HL-60 (cell line): Measurements from ENCODE around the gene NEDD8.

Experiments
- DNase-seq, 2 experiments: peaks; one replicate each; pipeline ENCODE4 v3.0.0-alpha.2; 2010 to 2020; ENCODE audit warnings: low read depth in 1 of 2, low spot score in 1 of 2
- H3K27ac ChIP-seq: fragments of 250-450 bp; sonication (Bioruptor Pico); replicated peaks from 2 replicates; pipeline ENCODE4 v1.5.1; 2020; ENCODE audit warnings: mild to moderate bottlenecking, moderate library complexity
- H3K27me3 ChIP-seq: fragments of 250-450 bp; sonication (Bioruptor Pico); 2 replicates; pipeline ENCODE4 v1.5.1; 2021; ENCODE audit warnings: mild to moderate bottlenecking, moderate library complexity; ENCODE audit not compliant: insufficient read depth, poor library complexity, severe bottlenecking
- H3K4me3 ChIP-seq: replicated peaks from 2 replicates; pipeline ENCODE4 v1.5.1; 2011; ENCODE audit warnings: mild to moderate bottlenecking, control low read depth, low read length; ENCODE audit not compliant: insufficient read depth
- GABPA ChIP-seq: IDR thresholded peaks from 2 replicates; pipeline ENCODE4 v1.6.1; 2012; ENCODE audit warnings: low read depth
- POLR2AphosphoS5 ChIP-seq: IDR thresholded peaks from 2 replicates; pipeline ENCODE4 v1.6.1; 2012; ENCODE audit warnings: low read depth
- SPI1 ChIP-seq: IDR thresholded peaks from 2 replicates; pipeline ENCODE4 v1.6.1; 2012; ENCODE audit warnings: low read depth, mild to moderate bottlenecking, borderline replicate concordance
- TF ChIP-seq, protein P1 (sequence below): IDR thresholded peaks from 2 replicates; pipeline ENCODE4 v1.6.1; 2012; ENCODE audit warnings: low read depth; ENCODE audit not compliant: insufficient replicate concordance
- TF ChIP-seq, protein P2 (sequence below): IDR thresholded peaks from one replicate; pipeline ENCODE4 v1.5.1; 2011; ENCODE audit warnings: low read length, control low read depth, inconsistent platforms; ENCODE audit not compliant: insufficient read depth

NEDD8 gene

DNA sequence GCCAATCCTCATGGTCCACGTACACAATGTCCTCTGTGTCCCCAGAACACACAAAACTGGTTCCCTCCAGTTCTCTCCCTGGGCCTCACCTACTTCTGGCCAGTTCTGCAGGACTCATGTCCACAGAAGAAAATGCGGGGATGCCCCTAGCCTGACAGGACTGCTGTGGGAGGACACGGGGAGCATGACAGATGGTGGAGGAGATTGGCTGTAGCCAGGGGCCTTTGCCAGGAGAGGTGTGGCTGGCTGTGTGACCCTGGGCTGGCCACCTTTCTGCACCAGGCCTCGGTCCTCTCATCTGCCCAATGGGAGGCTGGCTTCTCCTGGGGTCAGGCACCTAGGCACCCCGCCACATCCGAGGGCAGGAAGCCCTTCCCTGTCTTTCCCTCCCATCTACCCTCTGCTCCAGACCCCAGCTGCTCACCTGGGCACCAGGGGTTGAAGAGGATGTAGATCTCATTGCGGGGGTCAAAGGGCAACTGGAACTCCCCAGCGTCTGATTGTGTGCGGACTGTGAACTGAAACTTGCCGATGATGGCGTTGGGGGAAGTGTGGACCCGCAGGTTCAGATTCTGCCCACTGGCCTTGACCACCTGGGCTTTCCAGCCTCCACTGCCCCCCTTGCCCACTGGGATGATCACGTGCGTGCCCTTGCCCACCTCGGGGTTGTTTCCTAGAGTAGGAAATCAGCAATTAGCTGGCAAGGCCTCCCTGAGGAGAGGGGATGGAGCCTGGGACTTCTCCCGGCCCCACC lies 28.0 kb upstream of the NEDD8 start:
- TF ChIP-seq, protein P1, sequence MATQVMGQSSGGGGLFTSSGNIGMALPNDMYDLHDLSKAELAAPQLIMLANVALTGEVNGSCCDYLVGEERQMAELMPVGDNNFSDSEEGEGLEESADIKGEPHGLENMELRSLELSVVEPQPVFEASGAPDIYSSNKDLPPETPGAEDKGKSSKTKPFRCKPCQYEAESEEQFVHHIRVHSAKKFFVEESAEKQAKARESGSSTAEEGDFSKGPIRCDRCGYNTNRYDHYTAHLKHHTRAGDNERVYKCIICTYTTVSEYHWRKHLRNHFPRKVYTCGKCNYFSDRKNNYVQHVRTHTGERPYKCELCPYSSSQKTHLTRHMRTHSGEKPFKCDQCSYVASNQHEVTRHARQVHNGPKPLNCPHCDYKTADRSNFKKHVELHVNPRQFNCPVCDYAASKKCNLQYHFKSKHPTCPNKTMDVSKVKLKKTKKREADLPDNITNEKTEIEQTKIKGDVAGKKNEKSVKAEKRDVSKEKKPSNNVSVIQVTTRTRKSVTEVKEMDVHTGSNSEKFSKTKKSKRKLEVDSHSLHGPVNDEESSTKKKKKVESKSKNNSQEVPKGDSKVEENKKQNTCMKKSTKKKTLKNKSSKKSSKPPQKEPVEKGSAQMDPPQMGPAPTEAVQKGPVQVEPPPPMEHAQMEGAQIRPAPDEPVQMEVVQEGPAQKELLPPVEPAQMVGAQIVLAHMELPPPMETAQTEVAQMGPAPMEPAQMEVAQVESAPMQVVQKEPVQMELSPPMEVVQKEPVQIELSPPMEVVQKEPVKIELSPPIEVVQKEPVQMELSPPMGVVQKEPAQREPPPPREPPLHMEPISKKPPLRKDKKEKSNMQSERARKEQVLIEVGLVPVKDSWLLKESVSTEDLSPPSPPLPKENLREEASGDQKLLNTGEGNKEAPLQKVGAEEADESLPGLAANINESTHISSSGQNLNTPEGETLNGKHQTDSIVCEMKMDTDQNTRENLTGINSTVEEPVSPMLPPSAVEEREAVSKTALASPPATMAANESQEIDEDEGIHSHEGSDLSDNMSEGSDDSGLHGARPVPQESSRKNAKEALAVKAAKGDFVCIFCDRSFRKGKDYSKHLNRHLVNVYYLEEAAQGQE, result no peak
- TF ChIP-seq SPI1 (no peak), POLR2AphosphoS5 (no peak)
- TF ChIP-seq, protein P2, sequence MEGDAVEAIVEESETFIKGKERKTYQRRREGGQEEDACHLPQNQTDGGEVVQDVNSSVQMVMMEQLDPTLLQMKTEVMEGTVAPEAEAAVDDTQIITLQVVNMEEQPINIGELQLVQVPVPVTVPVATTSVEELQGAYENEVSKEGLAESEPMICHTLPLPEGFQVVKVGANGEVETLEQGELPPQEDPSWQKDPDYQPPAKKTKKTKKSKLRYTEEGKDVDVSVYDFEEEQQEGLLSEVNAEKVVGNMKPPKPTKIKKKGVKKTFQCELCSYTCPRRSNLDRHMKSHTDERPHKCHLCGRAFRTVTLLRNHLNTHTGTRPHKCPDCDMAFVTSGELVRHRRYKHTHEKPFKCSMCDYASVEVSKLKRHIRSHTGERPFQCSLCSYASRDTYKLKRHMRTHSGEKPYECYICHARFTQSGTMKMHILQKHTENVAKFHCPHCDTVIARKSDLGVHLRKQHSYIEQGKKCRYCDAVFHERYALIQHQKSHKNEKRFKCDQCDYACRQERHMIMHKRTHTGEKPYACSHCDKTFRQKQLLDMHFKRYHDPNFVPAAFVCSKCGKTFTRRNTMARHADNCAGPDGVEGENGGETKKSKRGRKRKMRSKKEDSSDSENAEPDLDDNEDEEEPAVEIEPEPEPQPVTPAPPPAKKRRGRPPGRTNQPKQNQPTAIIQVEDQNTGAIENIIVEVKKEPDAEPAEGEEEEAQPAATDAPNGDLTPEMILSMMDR, result no peak
- no peak for DNase-seq
- Histone ChIP-seq H3K4me3 (no peak overlapping the region), H3K27me3 (no peaks in the 10 kb centered on the region), H3K27ac (no peak overlapping the region)

DNA sequence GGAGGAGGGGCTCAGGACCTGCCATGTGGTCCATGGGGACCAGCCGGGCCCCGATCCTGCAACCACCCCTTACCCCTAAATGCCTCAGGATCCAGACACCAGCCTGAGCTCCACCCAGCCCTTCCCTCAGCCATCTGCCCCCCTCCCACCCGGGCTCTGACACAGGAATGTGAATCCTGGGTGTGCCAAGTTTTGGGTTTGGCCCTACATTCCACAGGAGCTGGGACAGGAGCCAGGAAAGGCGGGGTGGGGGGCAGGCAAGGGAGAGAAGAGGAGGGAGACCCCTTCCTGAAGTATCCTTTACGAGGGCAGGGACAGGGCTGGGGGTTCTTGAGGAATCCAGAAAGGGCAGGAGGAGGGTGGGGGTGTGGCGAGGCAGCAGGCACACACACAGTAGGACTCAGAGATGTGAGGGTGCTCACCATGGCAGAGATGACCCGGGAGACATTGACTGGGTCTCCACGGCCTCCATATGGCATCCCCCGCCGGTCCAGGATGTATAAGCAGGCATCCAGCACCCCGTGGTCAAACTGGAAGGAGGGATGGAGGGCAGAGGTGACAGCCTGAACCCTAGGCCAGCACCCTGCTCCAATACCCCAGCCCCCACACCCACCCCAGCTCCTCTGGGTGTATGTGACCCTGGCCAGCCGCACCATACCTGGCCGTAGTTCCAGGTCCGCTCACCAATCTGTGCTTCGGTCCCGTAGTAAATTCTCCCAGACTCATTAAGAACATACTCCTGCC lies 27.3 kb upstream of the NEDD8 start:
- TF ChIP-seq SPI1 (no peak), GABPA (no peak), POLR2AphosphoS5 (no peak)
- TF ChIP-seq, protein P1, result no peak
- TF ChIP-seq, protein P2, result no peak
- Histone ChIP-seq H3K27ac (no peak overlapping the region), H3K27me3 (no peaks in the 10 kb centered on the region), H3K4me3 (no peak overlapping the region)
- no peak for DNase-seq

DNA sequence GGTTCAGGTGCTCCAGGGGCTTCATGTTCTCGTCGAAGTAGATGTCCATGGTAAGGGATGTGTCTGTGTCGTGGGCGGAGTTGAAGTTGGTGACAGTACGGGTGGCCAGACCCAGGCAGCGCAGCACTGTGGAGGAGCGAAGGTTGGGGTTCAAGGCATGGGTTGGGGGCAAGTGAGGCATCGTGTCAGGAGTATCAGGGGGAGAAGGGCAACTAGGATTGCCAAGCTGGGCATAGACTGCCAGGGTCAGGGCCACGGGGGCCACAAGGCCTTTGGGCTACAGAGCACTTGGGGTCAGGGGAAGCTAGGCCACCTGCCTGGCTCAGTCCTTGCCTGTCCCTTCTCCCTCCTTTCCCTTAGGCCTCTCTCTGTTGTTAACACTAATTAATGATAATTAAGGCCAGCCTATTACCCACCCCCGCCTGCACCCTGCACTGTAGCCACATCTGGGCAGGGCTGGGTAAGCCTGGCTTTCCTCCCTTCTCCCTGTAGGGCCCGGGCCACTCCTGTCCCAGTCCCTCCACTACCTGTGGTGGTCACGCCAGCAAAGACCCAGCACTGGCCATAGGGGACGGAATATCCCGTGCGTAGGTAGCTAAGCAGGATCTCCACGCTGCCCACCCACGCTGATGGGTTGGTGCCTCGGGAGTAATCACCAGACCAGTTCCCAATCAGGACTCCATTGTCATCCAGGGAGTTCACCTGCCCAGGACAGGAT lies 26.5 kb upstream of the NEDD8 start:
- Histone ChIP-seq H3K27me3 (no peaks in the 10 kb centered on the region), H3K4me3 (no peak overlapping the region), H3K27ac (no peak overlapping the region)
- TF ChIP-seq, protein P2, result no peak
- TF ChIP-seq GABPA, result no peak
- no peak for DNase-seq
